CD14-positive monocyte (primary cell): Measurements from ENCODE around the gene PPP1R8. TPM values are rescaled to one million over a fixed set of nuclear protein-coding genes. Genes with fewer than 3 reads are reported as not detected.
A peak's percentile ranks its signal among the peaks of the same experiment; 100 is the strongest.

Experiments used
- DNase-seq, 3 donors: peaks; one replicate each; pipeline ENCODE4 v3.0.0-alpha.2; 2011 to 2022
- H2AFZ ChIP-seq: 2 replicates; pipeline ENCODE4 v1.6.0; 2012; ENCODE audit warnings: mild to moderate bottlenecking, low read depth, low read length, inconsistent platforms; ENCODE audit not compliant: insufficient read depth, poor library complexity, severe bottlenecking
- H3K27ac ChIP-seq, 2 donors: 1 replicate in 1 of 2; 2 replicates in 1 of 2; pipeline ENCODE4 v1.5.1; 2012 to 2013; ENCODE audit warnings: low read length in 2 of 2, control low read depth in 1 of 2, inconsistent platforms in 1 of 2, low read depth in 1 of 2, mild to moderate bottlenecking in 1 of 2
- H3K27me3 ChIP-seq, 2 donors: one replicate each; pipeline versions ENCODE4 v1.6.0 to v1.6.1; 2011 to 2013; ENCODE audit warnings: low read length in 2 of 2; ENCODE audit not compliant: control insufficient read depth in 2 of 2, insufficient read depth in 2 of 2
- H3K36me3 ChIP-seq, 2 donors: replicated peaks in 1 of 2; 1 replicate in 1 of 2; 2 replicates in 1 of 2; pipeline versions ENCODE4 v1.5.1 to v1.6.1; 2012 to 2013; ENCODE audit warnings: low read length in 2 of 2, control low read depth in 1 of 2, inconsistent platforms in 1 of 2, mild to moderate bottlenecking in 1 of 2; ENCODE audit not compliant: insufficient read depth in 2 of 2, control insufficient read depth in 1 of 2
- H3K4me1 ChIP-seq, 2 donors: 1 replicate in 1 of 2; 2 replicates in 1 of 2; pipeline versions ENCODE4 v1.5.1 to v1.6.1; 2012 to 2013; ENCODE audit warnings: low read length in 2 of 2, control low read depth in 1 of 2, inconsistent platforms in 1 of 2, mild to moderate bottlenecking in 1 of 2, moderate library complexity in 1 of 2; ENCODE audit not compliant: insufficient read depth in 2 of 2, control insufficient read depth in 1 of 2
- H3K4me2 ChIP-seq: replicated peaks from 2 replicates; pipeline ENCODE3; 2012; ENCODE audit warnings: low read length, moderate library complexity, mild to moderate bottlenecking; ENCODE audit not compliant: poor library complexity, severe bottlenecking; ENCODE audit errors: extremely low read depth
- H3K4me3 ChIP-seq, 3 experiments: fragments of 200-600 bp in 1 of 3; sonication (generic) in 1 of 3; replicated peaks in 1 of 3; 1 replicate in 2 of 3; 2 replicates in 1 of 3; pipeline ENCODE4 v1.5.1; 2011 to 2013; ENCODE audit warnings: low read length in 3 of 3, mild to moderate bottlenecking in 3 of 3, control low read depth in 2 of 3, low read depth in 2 of 3, inconsistent platforms in 1 of 3, moderate library complexity in 1 of 3
- H3K79me2 ChIP-seq: 2 replicates; pipeline ENCODE4 v1.6.0; 2012; ENCODE audit warnings: mild to moderate bottlenecking, control low read depth, inconsistent platforms, low read length, moderate library complexity; ENCODE audit not compliant: insufficient read depth
- H3K9ac ChIP-seq: 2 replicates; pipeline ENCODE4 v1.6.0; 2017; ENCODE audit warnings: low read length, mild to moderate bottlenecking; ENCODE audit not compliant: insufficient read depth, poor library complexity, severe bottlenecking
- H3K9me3 ChIP-seq, 2 donors: replicated peaks in 1 of 2; 1 replicate in 1 of 2; 2 replicates in 1 of 2; pipeline versions ENCODE4 v1.5.1 to v1.6.1; 2012 to 2013; ENCODE audit warnings: low read length in 2 of 2, control low read depth in 1 of 2; ENCODE audit not compliant: control insufficient read depth in 1 of 2, insufficient read depth in 1 of 2
- H4K20me1 ChIP-seq: 2 replicates; pipeline ENCODE4 v1.6.0; 2012; ENCODE audit warnings: mild to moderate bottlenecking, low read length, control low read depth, moderate library complexity; ENCODE audit not compliant: insufficient read depth
- H3K27ac Mint-ChIP-seq, 7 donors: one replicate each; pipeline ENCODE4 v1.8.0; 2020; ENCODE audit warnings: mild to moderate bottlenecking in 7 of 7, mixed read lengths in 7 of 7, moderate library complexity in 6 of 7, inconsistent platforms in 2 of 7
- H3K27me3 Mint-ChIP-seq, 3 donors: one replicate each; pipeline ENCODE4 v1.8.0; 2021 to 2022; ENCODE audit warnings: low read depth in 3 of 3, mild to moderate bottlenecking in 3 of 3, mixed read lengths in 3 of 3, moderate library complexity in 3 of 3, inconsistent platforms in 1 of 3
- H3K36me3 Mint-ChIP-seq, 2 donors: one replicate each; pipeline ENCODE4 v1.8.0; 2020; ENCODE audit warnings: mixed read lengths in 2 of 2, inconsistent platforms in 1 of 2, mild to moderate bottlenecking in 1 of 2
- H3K4me1 Mint-ChIP-seq: one replicate; pipeline ENCODE4 v1.8.0; 2020; ENCODE audit warnings: mild to moderate bottlenecking, mixed read lengths
- H3K4me3 Mint-ChIP-seq, 2 donors: one replicate each; pipeline ENCODE4 v1.8.0; 2020; ENCODE audit warnings: mild to moderate bottlenecking in 2 of 2, mixed read lengths in 2 of 2, moderate library complexity in 1 of 2
- H3K9me3 Mint-ChIP-seq, 7 donors: one replicate each; pipeline ENCODE4 v1.8.0; 2020 to 2022; ENCODE audit warnings: mixed read lengths in 7 of 7, mild to moderate bottlenecking in 6 of 7, moderate library complexity in 6 of 7, inconsistent platforms in 2 of 7
- CTCF ChIP-seq: fragments of 200-600 bp; IDR thresholded peaks from one replicate; pipeline ENCODE4 v1.8.0; 2022; ENCODE audit warnings: antibody characterized with exemption, mild to moderate bottlenecking
- WGBS: methylation state at CpG from one replicate; pipeline ENCODE4 v1.1.5; 2013; ENCODE audit warnings: missing lambda C conversion rate; ENCODE audit not compliant: insufficient coverage; 5-methylcytosine and 5-hydroxymethylcytosine counted together
- intact Hi-C, 2 donors: fragments of 100-400 bp; cut with micrococcal nuclease; formaldehyde crosslinking; loops; one replicate each; pipeline versions ENCODE4 v1.15.0 to v1.15.1; 2023
- polyA plus RNA-seq, 3 donors: library from polyadenylated mRNA; depleted of rRNA in 1 of 3; unstranded in 2 of 3; stranded (reverse) in 1 of 3; fragments of 300-500 nt in 2 of 3; fragments of >200 nt in 1 of 3; fragmentation: Illumina TruSeq in 2 of 3; gene quantifications; 1 replicate in 2 of 3; 2 replicates in 1 of 3; pipeline ENCODE4 v1.2.3, GENCODE V29; 2012 to 2021

PPP1R8 gene
- polyA plus RNA-seq, 3 donors = 17.0 to 23.9 (median 21.4) TPM

- H3K4me3 Mint-ChIP-seq = peak overlapping the region; percentile 56 to 71
Observed at GRCh38 chr1:27877115-27877416, 46.5 kb downstream of the PPP1R8 start.

GRCh38 chr1:27878039-27878438 is 47.5 kb downstream of the PPP1R8 start:
- H3K27ac ChIP-seq = peak overlapping the region; percentile 77 to 96
- H3K4me1 ChIP-seq = peaks cover 88 to 96% of the 10 kb centered on the region in 2 donors
- peak overlapping the region; percentile 30 for H3K4me2 ChIP-seq
- Mint-ChIP-seq H3K4me1 (peaks cover 74% of the 10 kb centered on the region), H3K27ac (peak overlapping the region; percentile 77 to 99 (median 99)), H3K36me3 (peaks cover 74 to 91% of the 10 kb centered on the region in 2 donors), H3K27me3 (peaks cover 0 to 2% (median 1%) of the 10 kb centered on the region in 3 donors), H3K4me3 (peak overlapping the region in 1 of 2 donors; percentile 57), H3K9me3 (peaks cover 0 to 3% (median 0%) of the 10 kb centered on the region in 7 donors)
- H4K20me1 ChIP-seq = peaks cover 80% of the 10 kb centered on the region
- peaks cover 100% of the 10 kb centered on the region for H3K79me2 ChIP-seq
- no peak for DNase-seq
- H2AFZ ChIP-seq = no peak overlapping the region
- intact Hi-C loops = no loop called here
- no peak overlapping the region for H3K9ac ChIP-seq
- no peak for TF ChIP-seq CTCF
- peaks cover 65 to 71% of the 10 kb centered on the region in 2 donors for H3K36me3 ChIP-seq
- H3K9me3 ChIP-seq = no peaks in the 10 kb centered on the region
- no peaks in the 10 kb centered on the region for H3K27me3 ChIP-seq
- H3K4me3 ChIP-seq = peak overlapping the region in 1 of 3 experiments; percentile 30
- WGBS = 84% methylated on average over 2 of the region's 4 CpGs

More at GRCh38 chr1:27877115-27877416, 46.5 kb downstream of the PPP1R8 start:
- no peak overlapping the region for H2AFZ ChIP-seq
- no peaks in the 10 kb centered on the region for H3K27me3 ChIP-seq
- WGBS = no CpG with 5 or more reads among the region's 2 CpGs
- TF ChIP-seq CTCF = no peak
- H3K4me1 ChIP-seq = peaks cover 80 to 88% of the 10 kb centered on the region in 2 donors
- peaks cover 65% of the 10 kb centered on the region for H3K4me1 Mint-ChIP-seq
- peak overlapping the region; percentile 90 to 99 (median 99) for H3K27ac Mint-ChIP-seq
- peaks cover 55 to 61% of the 10 kb centered on the region in 2 donors for H3K36me3 ChIP-seq
- H3K9me3 ChIP-seq = no peaks in the 10 kb centered on the region
- intact Hi-C loops = no loop called here
- H4K20me1 ChIP-seq = peaks cover 77% of the 10 kb centered on the region
- peaks cover 0 to 2% (median 1%) of the 10 kb centered on the region in 3 donors for H3K27me3 Mint-ChIP-seq
- peak overlapping the region; percentile 33 for H3K9ac ChIP-seq
- peaks cover 66 to 85% of the 10 kb centered on the region in 2 donors for H3K36me3 Mint-ChIP-seq
- DNase-seq = no peak
- H3K27ac ChIP-seq = peak overlapping the region; percentile 96 to 99
- H3K4me2 ChIP-seq = peak overlapping the region; percentile 38
- peaks cover 0 to 4% (median 2%) of the 10 kb centered on the region in 7 donors for H3K9me3 Mint-ChIP-seq
- H3K79me2 ChIP-seq = peaks cover 98% of the 10 kb centered on the region
- H3K4me3 ChIP-seq = peak overlapping the region in 1 of 3 experiments; percentile 54
